Nephron (organoid): ENCODE measurements around the gene CABCOCO1.

ENCODE experiments used
- H3K27ac Mint-ChIP-seq, 3 experiments: 2 replicates each; pipeline ENCODE4 v1.8.0; 2020; ENCODE audit warnings: mixed read lengths in 3 of 3, mild to moderate bottlenecking in 2 of 3, moderate library complexity in 1 of 3
- H3K27me3 Mint-ChIP-seq: 2 replicates; pipeline ENCODE4 v1.8.0; 2021; ENCODE audit warnings: low read depth, mild to moderate bottlenecking, moderate library complexity, mixed read lengths
- H3K36me3 Mint-ChIP-seq: 2 replicates; pipeline ENCODE4 v1.8.0; 2020; ENCODE audit warnings: low read depth, mixed read lengths
- H3K4me1 Mint-ChIP-seq: 2 replicates; pipeline ENCODE4 v1.8.0; 2020; ENCODE audit warnings: mixed read lengths
- H3K4me3 Mint-ChIP-seq, 3 experiments: 2 replicates each; pipeline ENCODE4 v1.8.0; 2020; ENCODE audit warnings: mild to moderate bottlenecking in 3 of 3, mixed read lengths in 3 of 3, moderate library complexity in 2 of 3
- H3K9me3 Mint-ChIP-seq: 2 replicates; pipeline ENCODE4 v1.8.0; 2020; ENCODE audit warnings: mixed read lengths
- TF ChIP-seq, protein P1 (sequence below), 3 experiments: fragments of 200-600 bp; sonication (generic); IDR thresholded peaks; one replicate each; pipeline ENCODE4 v1.5.0; 2021; ENCODE audit warnings: antibody characterized with exemption in 3 of 3; ENCODE audit not compliant: unreplicated experiment in 3 of 3

The CABCOCO1 gene

GRCh38 chr10:61751599-61751998, 88.9 kb downstream of the CABCOCO1 start:
- H3K36me3 Mint-ChIP-seq: no peaks in the 10 kb centered on the region
- TF ChIP-seq, protein P1, sequence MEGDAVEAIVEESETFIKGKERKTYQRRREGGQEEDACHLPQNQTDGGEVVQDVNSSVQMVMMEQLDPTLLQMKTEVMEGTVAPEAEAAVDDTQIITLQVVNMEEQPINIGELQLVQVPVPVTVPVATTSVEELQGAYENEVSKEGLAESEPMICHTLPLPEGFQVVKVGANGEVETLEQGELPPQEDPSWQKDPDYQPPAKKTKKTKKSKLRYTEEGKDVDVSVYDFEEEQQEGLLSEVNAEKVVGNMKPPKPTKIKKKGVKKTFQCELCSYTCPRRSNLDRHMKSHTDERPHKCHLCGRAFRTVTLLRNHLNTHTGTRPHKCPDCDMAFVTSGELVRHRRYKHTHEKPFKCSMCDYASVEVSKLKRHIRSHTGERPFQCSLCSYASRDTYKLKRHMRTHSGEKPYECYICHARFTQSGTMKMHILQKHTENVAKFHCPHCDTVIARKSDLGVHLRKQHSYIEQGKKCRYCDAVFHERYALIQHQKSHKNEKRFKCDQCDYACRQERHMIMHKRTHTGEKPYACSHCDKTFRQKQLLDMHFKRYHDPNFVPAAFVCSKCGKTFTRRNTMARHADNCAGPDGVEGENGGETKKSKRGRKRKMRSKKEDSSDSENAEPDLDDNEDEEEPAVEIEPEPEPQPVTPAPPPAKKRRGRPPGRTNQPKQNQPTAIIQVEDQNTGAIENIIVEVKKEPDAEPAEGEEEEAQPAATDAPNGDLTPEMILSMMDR (IDR thresholded peaks at IDR 0.05; ENCODE audit: unreplicated experiment in 3 of 3): no peak
- H3K27ac Mint-ChIP-seq: peak overlapping the region; percentile 94 to 96 (median 94)
- H3K4me3 Mint-ChIP-seq: no peak overlapping the region
- no peaks in the 10 kb centered on the region for H3K27me3 Mint-ChIP-seq
- H3K9me3 Mint-ChIP-seq: no peaks in the 10 kb centered on the region
- peaks cover 59% of the 10 kb centered on the region for H3K4me1 Mint-ChIP-seq

GRCh38 chr10:61752111-61753011, 89.6 kb downstream of the CABCOCO1 start:
- no peaks in the 10 kb centered on the region for H3K27me3 Mint-ChIP-seq
- H3K4me3 Mint-ChIP-seq: peak overlapping the region in 2 of 3 experiments; percentile 4 to 6
- no peaks in the 10 kb centered on the region for H3K36me3 Mint-ChIP-seq
- no peaks in the 10 kb centered on the region for H3K9me3 Mint-ChIP-seq
- H3K4me1 Mint-ChIP-seq: peaks cover 57% of the 10 kb centered on the region
- TF ChIP-seq, protein P1 (IDR thresholded peaks at IDR 0.05; ENCODE audit: unreplicated experiment in 3 of 3): no peak
- peak overlapping the region; percentile 94 to 96 (median 94) for H3K27ac Mint-ChIP-seq

- H3K36me3 Mint-ChIP-seq: no peaks in the 10 kb centered on the region
- H3K4me3 Mint-ChIP-seq: no peak overlapping the region
- H3K27me3 Mint-ChIP-seq: no peaks in the 10 kb centered on the region
- H3K4me1 Mint-ChIP-seq: peaks cover 58% of the 10 kb centered on the region
- H3K9me3 Mint-ChIP-seq: no peaks in the 10 kb centered on the region
- TF ChIP-seq, protein P1 (IDR thresholded peaks at IDR 0.05; ENCODE audit: unreplicated experiment in 3 of 3): no peak
- H3K27ac Mint-ChIP-seq: peak overlapping the region; percentile 63 to 93 (median 89)
Observed at GRCh38 chr10:61753453-61753852, 90.7 kb downstream of the CABCOCO1 start.

GRCh38 chr10:61754587-61755550, 92.1 kb downstream of the CABCOCO1 start:
- Mint-ChIP-seq H3K9me3 (no peaks in the 10 kb centered on the region), H3K27me3 (no peaks in the 10 kb centered on the region), H3K27ac (peak overlapping the region; percentile 89 to 93 (median 91)), H3K4me1 (peaks cover 51% of the 10 kb centered on the region), H3K36me3 (no peaks in the 10 kb centered on the region), H3K4me3 (peak overlapping the region in 1 of 3 experiments; percentile 17)
- TF ChIP-seq, protein P1 (IDR thresholded peaks at IDR 0.05; ENCODE audit: unreplicated experiment in 3 of 3): no peak

GRCh38 chr10:61757001-61757400, 94.3 kb downstream of the CABCOCO1 start:
- no peaks in the 10 kb centered on the region for H3K36me3 Mint-ChIP-seq
- peaks cover 47% of the 10 kb centered on the region for H3K4me1 Mint-ChIP-seq
- no peaks in the 10 kb centered on the region for H3K27me3 Mint-ChIP-seq
- H3K9me3 Mint-ChIP-seq: no peaks in the 10 kb centered on the region
- TF ChIP-seq, protein P1 (IDR thresholded peaks at IDR 0.05; ENCODE audit: unreplicated experiment in 3 of 3): no peak
- H3K27ac Mint-ChIP-seq: peak overlapping the region in 1 of 3 experiments; percentile 55
- no peak overlapping the region for H3K4me3 Mint-ChIP-seq
